Midbrain (tissue), 1 donor: ENCODE data around the gene TNIK.

Experiments
- DNase-seq: peaks from one replicate; lab custom pipeline; 2025; lab: John Stamatoyannopoulos, UW

The TNIK gene

DNA sequence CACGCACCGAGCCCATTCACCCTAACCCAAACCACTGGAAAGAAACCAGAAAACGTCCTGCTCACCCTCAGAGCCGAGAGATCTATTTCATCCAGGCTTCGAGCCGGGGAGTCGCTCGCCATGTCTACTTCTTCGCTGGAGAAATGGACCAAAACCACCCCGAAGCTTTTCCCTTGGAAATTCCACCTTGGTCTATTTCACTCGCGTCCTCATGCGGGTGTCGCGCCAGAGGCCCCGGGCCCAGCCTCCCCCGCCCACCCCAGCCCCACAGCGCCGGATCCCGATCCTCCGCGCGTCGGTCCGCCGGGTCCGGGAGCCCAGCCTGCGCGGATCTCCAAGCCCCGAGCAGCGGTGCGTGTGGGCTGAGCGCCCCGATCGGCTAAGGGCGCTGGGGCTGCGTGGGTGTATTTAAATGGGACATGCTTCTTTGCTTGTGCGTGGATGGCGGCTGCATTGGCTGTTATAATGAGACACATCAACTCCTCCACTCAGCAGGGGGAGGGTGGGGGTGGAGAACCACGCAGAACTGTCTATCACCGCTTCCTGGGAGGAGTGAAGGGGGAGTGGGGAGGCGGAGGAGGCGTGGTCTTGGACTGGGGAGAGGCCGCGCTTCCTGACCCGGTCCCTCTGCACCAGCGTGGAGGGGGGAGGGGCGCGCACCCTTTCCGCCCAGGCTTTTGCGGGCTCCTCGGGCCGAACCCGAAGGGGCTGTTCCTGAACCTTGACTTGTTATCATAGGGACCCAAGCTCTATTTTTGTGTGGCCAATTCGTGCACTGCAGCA, at the start of gene TNIK:
Gene TNIK (minus strand): TSS at position 464 of the 783 bp plus-strand sequence. CDS start 342 bp downstream, at position 122.
- peak; percentile 94 for DNase-seq

DNA sequence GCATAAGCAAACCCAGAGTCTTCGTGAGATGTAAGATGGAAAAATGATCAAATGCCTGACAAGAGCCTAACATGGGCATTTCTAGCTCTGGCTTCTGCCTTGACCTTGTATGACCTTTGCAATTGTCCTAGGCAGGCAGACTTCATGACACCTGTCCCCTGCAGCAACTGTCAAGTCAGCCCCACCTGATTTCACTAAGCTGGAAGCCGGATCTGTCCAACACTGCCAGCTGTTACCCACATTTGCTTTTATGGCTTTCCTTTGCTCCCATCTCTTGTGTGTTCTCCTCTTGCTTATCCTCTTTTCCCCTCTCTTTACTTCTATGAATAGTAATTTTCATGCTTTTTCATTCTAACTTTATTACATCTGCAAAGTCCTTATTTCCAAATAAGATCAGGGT, 48.5 kb upstream of the TNIK start:
- DNase-seq: no peak

DNA sequence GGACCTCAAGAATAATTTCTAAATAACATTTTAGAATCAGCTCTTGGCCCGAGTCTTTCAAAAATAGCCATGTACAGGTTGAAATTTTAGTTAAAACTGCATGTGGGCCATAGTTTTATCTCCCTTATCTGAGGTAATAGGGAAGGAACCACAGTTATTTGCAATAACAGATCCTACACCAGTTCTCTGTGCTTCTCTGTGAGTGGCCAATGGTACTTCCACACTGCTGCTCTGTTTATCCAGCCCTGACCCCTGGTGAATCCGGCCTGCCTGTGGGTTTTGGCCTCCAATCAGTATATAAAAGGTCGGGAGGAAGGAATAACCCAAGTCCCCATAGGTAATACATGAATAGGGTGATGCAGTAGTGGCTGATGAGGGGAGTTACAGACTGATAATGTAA, 48.0 kb upstream of the TNIK start:
- no peak for DNase-seq

DNA sequence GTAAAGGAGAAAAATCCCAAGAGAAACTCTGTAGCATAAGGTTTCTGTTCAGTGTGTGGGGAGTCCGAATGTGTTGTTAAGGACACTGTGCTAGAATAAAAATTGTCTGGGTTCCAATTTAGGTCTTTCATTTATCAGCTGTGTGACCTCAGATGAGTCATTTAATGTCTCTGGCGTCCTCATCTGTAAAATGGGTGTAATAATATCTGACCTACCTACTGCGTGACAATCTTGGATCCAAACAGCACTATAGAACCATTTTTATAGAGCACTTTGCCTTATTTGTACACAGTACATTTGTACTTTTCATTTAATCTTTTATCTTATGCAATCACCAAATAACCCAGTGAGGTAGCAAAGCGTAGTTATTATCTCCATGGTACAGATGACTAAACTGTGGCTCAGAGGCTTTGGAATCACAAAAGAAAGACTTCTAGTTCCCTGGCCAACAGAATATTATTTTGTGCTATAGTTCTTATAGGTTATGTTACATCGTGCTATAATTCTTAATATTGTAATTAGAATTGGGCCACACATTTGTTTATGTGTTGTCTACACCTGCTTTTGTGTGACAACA, 46.6 kb upstream of the TNIK start:
- DNase-seq: no peak

DNA sequence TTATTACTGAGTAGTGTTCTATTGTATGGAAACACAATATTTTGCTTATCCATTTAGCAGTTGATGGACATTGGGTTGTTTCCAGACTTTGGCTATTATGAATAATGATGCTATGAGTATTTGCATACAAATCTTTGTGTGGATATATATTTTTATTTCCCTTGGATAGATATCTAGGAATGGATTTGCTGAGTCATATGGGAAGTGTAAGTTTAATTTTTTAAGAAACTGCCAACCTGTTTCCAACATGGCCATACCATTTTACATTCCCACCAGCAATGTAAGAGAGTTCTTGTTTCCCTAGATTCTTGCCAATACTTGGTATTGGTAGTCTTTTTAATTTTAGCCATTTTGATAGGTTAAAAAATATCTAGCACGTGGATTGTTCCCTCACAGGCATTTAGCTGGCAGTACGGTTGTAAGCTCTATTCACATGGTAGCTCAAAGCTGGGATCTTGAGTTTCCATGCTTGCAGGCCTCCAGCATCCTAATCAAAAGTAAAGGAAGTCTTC, 45.7 kb upstream of the TNIK start:
- no peak for DNase-seq

DNA sequence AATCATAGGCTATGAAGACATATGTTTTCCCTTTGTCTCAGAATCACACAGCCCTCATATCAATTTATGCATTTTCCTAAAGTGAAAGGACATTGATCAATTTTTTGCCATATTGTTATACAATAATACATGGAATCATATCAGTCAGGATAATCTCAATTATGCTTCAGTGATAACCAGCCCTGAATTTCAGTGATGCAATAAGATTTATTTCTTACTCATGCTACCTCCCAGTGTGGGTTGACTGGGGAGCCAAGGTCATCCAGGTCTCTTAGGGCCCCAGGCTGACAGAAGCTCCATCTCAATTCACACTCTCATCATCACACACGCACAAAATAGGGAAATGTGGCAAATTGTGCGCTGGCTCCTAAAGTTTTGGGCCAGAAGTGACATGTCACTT, 44.2 kb upstream of the TNIK start:
- DNase-seq: no peak

DNA sequence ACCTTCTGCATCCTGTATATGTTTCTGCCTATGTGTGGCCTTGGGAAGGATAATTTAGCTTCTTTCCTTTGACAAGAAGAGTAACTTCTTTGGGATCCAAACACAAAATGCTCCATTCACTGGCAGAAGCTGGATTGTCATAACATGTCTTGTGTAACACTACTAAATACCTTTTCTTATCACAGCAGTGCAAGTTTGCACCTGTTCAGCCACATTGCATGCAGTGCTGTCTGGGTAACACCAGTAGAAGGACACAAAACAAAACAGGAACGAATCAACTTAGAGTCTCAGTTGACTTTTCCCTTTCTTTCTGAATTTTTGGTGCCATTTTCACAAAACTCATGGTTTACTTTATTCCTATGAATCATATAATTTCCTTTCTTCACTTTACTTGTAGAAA, 43.6 kb upstream of the TNIK start:
- no peak for DNase-seq

DNA sequence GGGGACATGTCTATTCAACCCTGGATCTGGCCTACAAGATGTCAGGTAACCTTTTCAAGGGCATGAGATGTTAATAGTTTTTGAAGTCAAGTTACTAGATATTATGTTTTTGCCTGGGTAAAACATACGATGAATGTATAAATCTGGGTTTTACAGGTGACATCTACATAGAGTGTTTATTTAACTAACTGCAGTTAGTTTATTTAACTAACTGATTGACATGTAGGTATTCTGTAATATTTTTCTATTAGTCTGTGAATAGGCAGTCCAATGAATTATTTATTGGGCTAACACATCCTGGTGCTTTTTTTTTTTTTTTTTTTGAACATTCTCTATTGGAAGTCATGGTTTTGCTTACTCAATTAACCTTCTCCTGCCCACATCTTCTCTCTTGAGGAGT, 38.7 kb upstream of the TNIK start:
- DNase-seq: no peak

DNA sequence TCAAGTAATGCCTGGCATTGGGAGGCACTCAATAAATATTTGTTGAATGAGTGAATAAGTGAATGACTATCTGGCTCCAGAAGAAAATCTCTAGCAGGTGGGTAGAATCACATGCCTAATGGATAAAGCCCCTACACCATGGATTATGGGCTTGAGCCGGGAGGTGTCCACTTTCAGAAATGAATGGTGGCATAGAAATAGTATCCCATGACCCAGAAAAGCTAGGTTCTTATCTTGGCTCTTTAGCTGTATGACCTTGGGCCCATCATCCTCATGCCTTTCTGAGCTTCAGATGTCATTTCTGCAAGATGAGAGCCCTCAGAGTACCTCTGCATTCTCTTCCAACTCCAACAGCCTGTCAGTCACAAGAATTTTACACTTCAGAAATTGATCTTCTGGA, 37.3 kb upstream of the TNIK start:
- no peak for DNase-seq

DNA sequence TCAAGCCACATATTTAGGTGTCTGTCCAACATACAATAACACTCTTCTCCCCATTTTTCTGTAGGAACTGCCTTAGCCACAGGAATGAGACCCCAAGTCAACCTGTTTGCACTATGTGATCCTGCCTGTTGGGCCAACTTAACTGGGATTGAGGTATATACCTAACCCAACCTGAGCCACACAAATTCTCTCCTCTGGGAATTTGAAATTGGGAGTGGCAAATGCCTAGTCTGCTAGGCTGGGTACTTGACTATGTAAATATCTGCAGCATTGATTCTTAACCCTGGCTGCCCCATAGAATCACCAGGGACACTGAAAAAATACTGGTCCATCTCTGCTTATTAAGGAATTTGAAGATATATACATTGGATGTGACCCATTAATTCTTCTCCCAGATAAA, 35.2 kb upstream of the TNIK start:
- no peak for DNase-seq

DNA sequence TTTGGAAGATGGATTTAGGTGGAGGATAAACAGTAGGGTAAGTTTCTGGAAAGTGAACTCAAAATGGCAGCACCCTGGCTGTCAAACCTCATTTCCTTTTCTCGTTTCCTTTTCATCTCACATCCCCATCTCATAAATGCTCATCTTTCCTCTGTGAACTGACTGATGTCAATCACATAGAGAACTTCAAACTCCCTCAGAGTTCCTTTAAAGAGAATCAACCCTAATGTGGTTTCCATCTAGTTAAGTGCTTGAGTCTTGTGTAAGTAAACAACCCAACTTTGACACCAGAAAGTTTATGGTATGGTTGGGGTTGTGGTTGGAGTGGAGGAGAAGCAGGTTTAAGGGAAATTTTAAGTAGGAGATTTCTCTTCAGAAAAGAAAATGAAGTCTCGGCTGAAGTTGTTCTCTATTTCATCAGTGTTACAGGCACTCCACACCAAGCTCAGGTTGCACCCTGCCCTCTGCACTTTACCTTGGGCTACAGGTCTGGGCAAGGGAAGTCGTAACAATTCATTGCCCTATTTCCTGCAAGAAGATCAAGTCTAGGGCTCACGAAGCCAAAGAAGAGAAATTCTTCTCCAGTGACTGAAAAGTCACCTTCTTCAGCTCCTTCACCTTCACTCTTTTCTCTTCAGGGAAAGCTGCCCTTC, 34.4 kb upstream of the TNIK start:
- DNase-seq: no peak

DNA sequence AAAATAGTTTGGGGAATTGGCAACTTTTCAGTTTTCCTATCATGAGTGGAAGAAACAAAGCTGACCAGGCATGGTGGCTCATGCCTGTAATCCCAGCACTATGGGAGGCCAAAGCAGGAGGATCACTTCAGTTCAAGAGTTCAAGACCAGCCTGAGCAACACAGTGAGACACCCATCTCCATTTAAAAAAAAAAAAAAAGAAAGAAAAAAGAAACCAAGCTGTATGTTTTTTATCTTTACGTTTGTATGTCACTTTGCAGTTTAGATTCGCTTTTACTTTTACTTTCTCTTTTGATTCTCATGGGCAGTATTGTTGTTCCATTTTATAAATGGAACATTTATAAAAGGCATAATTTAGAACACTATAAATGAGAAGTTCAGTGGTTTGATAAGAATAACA, 31.2 kb upstream of the TNIK start:
- DNase-seq: no peak

DNA sequence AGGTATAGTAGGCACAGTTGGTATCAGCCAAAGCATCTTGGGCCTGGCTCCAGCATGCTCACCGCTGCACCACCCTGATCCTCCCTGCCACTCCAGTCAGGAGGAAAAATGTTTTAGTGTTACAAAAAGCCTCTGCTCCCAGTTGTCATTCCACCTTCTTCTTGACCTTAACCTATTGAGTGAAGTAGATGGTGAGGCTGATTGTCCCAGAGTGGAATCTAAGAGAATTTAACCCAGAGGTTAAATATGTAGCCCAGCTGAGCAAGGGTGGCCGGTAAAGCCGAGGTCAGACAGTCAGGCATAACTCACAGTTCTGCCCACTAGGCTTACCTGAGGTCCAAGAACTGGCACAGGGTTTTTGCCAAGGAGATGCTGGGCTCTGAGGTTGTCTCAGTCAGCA, 30.7 kb upstream of the TNIK start:
- no peak for DNase-seq

DNA sequence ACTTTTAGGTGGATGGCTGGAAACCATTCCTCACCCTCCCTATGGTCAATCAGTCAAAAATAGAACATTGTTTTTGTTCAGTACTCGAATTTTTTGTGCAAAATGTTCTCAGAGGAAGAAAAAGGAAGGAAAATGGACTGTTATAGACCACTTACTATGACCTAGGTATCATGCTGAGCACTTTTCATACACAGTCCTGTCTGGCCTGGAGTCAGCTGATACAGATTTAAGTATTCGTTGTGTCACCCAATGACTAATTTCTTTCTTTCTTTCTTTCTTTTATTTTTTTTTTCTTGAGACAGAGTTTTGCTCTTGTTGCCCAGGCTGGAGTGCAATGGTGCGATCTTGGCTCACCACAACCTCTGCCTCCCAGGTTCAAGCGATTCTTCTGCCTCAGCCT, 29.1 kb upstream of the TNIK start:
- no peak for DNase-seq

DNA sequence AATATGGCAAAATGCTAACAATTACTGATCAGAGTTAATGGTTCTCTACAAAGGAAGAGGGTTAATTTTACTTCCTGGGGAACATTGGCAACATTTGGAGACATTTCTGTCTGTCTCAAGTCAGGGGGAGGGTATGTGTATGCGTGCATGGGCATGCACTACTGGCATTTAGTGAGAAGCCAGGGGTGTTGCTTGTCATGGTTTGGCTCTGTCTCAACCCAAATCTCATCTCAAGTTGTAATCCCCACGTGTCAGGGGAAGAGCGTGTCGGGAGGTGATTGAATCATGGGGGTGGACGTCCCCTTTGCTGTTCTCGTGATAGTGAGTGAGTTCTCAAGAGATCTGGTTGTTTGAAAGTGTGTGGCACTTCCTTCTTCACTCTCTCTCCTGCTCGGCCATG, 28.3 kb upstream of the TNIK start:
- DNase-seq: no peak

DNA sequence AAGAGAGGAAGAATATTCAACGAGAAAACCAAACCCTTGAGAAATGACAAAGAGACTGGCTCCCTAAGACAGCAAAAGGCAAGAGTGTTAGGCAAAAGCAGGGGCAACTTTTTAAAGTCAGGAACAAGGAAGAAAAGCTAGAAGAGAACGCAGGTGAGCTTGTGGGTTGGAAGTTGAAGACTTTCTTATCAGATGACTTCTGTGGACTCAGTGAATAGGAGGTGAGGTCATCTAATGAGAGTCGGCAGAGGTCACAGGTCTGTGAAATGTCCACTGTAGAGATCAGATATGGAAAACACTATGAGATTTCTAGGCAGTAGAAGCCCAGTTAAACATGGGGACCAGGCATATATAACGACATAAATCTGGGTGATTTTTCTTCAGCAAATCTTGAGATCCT, 27.2 kb upstream of the TNIK start:
- no peak for DNase-seq

DNA sequence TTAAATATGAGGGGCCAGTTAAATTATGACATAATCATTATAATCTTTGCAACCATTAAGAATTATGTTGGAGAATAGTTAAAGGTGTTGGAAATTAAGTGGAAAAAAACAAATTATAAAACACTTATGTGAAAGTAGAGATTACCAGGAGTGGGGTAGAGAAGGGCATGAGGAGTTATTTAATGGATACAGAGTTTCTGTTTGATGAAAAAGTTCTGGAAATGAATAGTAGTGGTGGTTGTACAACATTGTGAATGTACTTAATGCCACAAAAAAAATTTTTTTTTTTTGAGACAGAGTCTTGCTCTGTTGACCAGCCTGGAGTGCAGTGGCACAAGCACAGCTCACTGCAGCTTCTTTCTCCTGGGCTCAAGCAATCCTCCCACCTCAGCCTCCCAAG, 25.1 kb upstream of the TNIK start:
- no peak for DNase-seq

DNA sequence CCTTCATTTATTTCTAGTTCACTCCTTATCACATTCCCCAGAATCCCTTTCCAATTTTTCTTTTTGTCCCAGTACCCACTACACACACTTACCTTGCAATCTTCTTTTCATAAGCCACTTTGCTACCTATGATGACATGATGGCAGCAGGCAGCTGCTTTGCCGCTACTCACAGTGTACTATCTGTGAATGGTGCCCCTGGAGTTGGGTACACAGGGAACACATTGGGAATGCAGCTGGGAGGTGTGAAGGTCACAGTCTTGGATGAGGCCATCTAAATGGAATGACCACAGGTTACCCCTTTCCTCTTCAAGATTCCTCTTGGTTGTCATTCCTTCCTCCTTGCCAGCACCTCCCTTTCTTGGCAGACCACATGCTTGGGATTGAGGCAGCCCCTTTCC, 20.8 kb upstream of the TNIK start:
- DNase-seq: no peak

DNA sequence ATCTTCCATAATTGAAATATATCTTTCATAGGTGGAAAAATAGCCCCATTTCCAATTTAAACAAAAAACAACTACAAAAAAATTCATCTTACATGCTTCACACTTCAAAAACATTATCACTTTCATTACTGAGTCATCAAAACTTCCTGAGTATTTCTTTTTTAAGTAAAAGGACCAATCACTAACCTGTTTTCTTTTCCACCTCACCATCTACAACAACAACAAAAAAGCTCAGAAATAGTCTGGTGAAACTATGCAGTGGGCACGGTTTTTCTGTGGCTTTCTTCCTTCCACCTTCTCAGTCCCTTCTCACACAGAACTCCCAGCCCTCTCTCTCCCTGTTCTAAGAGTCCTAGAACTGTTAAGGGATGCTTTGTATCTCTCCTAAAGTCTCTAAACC, 20.3 kb upstream of the TNIK start:
- no peak for DNase-seq

DNA sequence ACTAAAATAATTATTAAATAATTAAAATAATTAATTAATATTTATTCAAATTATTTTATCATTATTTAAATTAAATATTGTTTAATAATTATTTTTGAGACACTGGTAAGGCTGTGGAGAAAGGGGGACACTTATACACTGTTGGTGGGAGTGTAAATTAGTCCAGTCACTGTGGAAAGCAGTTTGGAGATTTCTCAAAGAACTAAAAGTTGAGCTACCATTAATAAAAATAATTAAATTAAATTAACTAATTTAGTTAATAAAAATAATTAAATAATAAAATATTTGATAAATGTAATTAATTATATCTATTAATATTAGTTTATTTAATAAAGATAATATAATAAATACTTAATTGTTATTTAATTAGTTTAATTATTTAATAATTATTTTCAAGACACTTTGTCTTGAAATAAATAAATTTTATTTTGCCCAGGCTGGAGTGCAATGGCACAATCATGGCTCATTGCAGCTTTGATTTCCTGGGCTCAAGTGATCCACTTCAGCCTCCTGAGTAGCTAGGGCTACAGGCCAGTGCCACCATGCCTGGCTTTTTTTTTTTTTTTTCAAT, 16.4 kb upstream of the TNIK start:
- DNase-seq: no peak

DNA sequence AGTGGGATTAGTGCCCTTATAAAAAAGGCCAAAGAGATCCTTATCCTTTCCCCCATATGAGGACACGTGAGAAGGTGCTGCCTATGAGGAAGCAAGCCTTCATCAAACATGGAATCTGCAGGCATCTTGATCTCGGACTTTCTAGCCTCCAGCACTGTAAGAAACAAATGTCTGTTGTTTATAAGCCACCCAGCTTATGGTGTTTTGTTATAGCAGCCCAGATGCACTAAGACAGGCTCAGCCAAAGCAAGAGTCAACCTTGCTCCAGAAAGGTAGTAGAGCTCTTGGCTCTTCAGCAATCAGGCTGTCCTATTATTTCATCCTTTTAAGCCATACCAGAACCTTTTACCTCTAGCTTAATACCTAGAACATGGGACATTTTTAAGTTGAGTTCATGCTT, 12.3 kb upstream of the TNIK start:
- no peak for DNase-seq

DNA sequence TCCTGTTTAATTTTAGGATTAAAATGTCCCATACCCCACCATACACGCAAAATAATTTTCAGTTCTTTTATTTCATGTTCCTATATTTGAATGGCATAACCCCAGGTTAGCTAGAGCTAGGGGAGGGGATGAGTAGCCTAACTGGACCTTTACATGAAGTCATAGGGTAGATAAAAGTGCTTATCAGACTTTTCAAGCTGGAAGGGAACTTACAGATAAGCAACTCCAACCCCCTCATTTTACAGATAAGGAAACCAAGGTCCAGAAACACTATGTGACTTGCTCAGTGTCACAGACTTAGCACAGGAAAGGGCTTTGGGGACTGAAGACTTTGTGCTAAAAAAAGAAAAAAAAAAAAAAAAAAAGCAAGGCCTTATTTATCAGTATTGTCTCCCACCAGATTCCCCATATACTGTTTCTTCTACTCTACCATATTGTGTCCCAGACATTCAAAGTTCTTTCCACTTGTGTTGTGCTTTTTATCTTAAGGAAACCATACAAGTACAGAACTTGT, 10.6 kb upstream of the TNIK start:
- DNase-seq: no peak

DNA sequence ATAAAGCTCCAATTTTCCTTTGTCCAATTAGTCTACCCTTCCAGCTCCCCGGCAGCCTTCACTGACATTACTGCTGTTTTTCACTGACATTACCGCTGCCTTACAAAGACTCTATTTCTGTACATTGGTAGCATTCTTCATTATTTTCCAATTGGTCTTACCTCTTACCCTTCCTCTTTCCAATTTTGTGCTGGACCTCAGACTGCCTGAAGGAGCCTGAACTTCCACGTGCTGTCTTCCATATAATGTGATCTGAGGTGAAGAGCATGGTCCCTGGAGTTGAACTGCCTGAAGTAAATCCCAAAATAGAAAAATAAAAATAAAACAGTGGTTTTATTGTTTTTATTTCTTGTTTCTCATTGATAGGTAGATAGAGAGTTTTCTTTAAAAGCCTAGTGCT, 9.2 kb upstream of the TNIK start:
- DNase-seq: no peak
